GDM1 (cell line): ENCODE measurements around the gene LCN1.

ENCODE experiments used
- DNase-seq: peaks from one replicate; lab custom pipeline; 2025; lab: John Stamatoyannopoulos, UW

The LCN1 gene

DNA sequence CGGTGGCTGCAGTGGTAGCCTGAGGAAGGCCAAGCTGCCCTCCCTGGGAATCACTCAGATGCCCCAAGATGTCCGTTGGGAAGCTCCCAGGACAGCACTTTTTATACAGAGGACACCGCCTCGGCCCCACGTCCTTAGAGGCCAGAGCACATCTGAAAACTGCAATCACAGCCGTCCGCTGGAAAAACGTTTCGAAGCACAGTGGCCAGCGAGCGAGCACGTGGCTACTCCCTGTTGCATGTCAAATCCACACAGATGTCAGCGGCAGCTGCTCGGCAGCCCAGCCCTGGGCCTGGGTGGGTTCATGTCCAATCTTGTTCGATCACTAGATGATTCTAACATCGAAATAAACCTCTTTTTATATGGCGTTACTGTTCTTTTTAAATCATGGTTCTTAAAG is 32.7 kb upstream of the LCN1 start:
- DNase-seq = no peak

DNA sequence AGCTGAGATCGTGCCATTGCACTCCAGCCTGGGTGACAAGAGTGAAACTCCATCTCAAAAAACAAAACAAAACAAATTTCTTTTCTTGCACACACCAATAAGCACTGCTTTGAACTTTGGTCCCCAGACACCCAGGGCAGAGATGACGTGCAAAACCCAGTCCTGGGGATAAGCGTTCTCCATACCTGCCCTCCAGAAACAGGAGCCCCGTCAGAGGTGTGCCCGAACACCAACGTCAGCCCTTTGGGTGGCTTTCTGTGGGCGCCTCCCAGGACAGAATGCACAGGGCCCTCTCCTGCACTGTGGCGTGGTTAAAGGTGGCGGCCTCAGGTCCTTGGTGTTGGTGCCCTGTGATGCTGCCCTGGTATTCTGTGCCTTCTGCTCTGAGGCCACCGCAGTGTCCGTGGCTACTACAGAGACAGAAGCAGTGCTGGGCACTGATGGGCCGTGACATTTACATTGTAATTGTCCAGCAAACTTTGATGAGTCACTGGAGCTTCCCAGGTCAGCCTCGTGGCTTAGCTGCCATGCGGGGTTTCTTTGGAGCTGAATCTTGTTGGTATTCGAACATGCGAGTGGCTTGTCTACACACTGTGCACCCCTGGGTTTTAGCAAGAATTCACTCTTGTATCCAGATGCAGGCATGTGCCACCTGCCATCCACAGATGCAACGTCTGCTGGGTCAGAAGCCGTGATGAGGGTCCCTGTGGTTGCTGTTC is 31.9 kb upstream of the LCN1 start:
- DNase-seq = no peak

DNA sequence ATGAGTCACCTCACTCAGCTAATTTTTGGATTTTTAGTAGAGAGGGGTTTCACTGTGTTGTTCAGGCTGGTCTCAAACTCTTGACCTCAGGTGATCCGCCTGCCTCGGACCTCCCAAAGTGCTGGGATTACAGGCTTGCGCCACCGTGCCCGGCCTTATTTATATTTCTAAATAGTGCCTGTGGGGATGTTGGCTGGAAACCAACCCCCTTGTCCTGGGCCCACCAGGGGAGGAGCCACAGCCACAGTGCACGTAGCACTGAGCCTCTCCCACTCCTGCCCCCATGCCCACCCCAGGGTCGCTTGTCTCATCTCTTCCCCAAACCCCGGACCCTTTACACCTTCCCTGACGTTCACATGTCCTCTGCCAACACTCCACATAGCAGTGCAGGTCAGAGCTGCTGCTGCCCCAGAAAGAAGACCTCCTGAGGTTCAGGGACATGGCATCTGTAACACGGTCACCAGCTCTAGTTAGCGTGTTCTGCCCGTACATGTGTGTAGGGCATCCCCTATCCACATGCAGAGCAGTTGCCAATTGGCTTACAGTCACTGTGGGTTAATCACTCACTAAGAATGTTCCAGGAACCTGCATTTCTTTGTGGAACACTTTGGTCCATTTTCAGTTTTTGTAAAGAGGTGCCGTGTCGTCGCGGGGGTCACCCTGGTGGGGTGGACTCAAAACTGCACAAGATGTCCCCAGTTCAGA is 30.9 kb upstream of the LCN1 start:
- DNase-seq = no peak

DNA sequence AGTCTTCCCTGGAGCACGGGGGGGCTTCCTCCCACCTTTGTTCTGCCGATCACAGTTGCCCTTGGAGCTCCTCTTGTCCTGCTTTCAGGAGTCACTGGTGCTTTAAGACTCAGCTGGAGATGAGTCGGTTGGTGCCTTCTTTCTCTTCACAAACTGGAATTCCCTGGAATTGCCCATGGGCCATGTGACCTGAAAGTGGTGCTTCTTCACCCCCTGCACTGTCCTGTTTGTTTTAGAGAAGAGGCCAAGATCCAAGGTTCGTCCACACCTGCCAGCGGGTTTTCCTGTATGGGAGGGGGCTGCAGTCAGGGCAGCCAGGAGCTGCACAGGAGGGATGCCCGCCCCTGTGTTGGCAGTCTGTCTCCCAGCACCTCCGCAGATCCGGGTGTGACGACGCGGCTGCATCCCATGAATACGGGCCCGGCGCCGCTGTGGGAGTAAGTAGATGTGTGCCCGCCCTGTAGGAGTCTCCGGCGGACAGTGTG is 30.2 kb upstream of the LCN1 start:
- no peak for DNase-seq

DNA sequence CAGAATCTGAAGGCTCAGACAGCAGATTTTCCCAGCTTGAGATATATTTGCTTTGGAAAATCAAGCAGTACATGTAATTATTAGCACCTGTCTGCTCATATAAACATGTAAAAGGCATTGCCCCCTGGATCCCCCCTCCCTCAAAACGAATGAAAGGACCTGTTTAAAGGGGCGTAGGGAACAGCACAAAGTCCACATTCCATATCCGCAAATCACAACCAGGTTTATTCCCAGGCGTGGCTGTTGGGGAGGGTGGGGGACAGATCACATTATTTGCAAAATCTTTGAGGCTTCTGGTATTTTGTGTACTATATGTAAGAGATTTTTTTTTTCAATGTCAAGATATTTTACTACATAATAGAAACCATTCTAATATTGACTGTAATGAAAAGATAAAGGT is 29.5 kb upstream of the LCN1 start:
- DNase-seq = no peak

DNA sequence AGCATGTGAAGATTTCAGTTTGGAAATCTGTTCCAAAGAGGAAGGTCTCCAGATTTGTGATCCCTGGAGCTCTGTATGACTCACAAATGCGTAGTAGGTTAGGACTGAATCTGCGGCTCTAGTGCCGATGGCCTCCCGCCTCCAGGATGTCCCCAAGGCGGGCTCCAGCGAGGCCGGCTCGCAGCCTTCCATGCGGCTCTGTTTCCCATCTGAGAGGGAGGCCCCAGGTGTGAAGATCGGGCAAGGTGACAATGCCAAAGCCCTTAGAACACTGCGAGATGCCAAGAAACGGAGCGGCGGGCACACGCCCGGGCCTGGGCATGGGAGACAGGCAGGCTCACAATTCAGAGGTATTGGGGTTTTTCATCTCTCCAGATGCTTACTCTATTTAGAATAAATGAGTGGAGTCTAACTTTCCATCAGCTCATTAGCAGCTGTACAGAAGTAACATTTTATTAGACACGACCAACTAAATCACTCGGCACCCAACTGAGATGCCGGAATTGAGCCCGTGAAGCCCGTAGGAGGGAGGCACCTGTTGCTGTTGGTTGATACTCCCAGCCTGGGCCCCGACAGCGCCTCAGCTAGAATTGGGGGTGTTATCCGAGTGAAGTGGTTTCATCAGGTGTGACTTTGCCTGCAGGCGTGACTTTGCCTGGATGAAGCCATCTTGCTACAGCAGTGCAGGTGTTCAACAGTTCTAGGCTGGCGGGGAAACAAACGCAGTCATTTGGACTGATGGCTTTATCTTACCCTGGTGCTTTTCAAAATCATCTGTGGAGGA is 28.2 kb upstream of the LCN1 start:
- DNase-seq = no peak

DNA sequence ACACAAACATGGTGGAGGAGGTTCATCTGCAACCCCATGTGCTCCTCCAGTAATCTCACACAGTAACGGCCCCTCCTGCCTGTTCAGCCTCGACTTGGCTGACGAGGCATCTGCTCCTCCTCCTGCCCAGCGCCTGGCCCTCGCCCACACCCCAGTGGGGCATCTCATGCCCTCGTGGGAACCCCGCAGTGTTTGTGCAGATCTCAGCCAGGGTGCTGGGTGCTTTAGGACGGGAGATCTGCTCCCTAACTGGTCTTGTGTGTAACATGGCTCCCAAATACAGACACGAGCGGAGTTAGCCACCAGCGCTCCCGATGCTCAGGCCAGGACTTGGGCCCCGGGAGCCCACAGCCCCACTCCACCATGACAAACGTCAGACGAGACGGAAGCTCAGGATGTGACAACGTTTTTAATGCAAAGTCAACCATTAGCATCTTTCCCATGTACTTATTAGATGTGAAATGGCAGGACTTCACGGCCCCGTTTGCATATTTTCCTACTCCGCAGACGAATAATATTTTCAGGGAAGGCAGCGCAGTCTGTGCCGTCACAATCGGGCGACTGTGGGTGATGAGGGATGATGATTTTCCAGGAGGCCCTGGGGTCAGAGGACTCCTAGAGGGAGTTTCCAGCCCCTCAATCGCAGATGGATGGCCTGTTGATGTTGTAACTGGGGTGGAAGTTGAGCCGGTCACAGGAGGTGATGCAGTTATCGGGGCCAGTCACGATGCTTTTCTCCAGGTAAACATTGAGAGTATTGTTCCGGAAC is 26.3 kb upstream of the LCN1 start:
- DNase-seq = no peak

DNA sequence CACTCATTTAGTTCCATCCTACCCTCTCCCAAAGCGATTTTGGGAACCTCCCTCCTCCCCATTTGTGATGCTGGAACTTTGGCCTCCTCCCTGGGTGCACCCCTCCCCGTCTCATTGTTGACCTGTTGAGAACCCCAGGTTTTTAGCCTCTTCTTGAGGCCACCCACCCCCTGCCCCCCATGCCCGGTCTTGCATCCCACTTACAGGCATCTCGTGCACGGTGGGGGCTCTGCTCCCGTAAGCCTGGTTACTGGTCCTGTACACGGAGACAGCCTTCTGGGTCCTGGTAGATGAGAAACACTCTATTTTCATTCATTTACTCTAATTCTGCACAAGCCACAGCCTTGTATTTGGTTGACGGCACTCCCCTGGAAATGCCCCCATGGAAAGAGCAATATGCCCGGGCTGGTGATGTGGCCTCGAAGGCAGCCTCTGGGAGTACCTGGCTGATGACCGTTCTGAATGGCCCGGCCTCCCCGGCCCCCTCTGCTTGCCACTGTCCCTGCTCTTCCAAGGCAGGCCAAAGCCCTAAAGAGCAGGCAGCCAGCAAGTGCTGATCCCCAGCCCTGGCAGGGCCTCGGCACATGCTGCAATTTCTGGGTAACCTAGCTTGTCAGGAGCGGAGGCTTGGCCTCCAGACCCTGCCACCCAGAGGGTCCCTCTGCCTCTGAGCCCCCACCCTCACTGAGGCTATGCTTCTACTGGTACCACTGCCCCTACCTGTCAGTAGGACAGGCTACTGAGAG is 22.7 kb upstream of the LCN1 start:
- DNase-seq = no peak

DNA sequence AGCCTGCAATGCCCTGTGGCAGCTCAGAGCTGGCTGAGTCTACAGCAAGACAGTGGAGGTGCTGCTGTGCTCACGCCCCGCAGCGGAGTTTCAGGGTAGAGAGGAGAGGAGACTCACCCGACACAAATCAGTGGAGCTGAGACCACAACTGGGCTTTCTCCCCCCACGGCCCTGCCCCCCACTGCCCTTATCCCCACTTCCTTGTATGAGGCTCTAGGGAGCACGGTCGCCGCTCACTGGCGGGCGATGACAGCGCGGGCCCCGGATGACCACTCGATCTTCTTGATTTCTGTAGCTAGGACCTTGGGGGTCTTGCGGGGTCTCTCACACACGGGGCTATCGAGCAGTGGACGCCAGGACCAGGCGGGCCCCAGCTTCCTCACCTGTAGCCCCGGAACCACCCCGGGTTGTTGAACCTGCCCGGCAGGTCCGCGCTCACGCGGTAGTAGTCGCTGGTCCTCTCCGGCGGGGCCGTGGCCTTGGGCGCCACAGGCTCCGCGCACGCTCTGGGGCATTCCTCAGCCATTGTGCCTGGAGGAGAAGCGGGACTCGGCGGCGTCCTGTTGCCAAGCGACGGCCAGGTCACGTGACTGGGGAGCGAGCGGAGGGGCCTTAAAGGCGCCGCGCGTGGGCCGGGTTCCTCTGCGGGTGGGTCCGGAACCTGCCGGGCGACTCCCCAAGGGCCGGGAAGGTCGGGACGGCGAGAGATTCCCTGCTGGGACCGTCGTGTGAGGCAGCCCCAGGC is 21.7 kb upstream of the LCN1 start:
- peak; percentile 56 for DNase-seq

DNA sequence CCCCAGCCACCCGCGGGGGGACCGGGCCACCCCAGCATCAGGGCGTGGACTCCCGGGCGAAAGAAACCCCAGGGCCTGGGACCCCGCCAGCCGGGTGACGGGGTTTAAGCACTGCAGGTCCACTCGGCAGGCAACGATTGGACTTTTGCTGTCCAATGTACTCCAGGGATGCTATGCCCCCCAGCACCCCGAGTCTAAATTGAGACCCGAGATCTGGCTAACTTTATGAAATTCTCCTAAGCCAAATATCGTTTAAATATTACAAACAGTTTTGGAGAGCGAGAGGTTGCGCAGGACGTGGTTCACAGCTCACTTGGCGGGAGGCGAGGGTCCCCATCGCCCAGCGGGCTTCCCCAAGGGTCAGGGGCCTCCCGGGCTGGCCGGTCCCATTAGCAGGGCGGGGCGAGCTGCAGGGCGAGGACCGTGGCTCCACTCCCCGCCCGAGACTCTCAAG is 21.1 kb upstream of the LCN1 start:
- no peak for DNase-seq

DNA sequence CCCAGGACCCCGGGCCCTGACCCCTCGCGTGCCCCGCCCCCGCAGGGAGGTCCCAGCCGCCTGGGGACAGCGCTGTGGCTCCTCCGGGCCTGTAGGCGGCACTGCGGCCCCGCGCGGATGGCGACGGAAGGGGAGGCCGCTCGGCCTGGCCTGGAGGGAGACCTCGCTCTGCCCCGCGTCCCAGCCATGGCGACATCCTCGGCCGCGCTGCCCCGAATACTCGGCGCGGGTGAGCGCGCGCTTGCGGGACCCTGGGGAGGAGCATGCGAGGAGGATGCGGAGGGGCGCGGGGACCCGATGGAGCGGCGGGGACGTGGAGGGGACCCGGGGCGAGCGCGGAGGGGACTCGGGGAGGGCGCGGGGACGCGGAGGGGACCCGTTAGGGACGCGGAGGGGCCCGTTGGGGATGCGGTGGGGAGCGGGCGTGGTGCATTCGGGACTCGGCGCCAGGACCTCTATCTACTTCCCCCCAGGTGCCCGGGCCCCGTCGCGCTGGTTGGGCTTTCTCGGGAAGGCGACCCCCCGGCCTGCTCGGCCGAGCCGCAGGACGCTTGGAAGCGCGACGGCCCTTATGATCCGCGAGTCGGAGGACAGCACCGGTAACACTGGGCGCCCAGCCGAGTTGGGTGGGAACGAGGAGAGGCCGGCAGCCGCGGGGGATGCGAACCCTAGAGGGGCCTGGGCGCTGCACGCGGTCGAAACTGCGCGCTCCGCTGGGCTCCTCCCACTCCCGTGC is 20.5 kb upstream of the LCN1 start, which contains the start of gene MRPS2:
Gene MRPS2 (plus strand): TSS at position 158 of the 736 bp plus-strand sequence. CDS start 29 bp downstream, at position 187.
- peak; percentile 82 for DNase-seq

DNA sequence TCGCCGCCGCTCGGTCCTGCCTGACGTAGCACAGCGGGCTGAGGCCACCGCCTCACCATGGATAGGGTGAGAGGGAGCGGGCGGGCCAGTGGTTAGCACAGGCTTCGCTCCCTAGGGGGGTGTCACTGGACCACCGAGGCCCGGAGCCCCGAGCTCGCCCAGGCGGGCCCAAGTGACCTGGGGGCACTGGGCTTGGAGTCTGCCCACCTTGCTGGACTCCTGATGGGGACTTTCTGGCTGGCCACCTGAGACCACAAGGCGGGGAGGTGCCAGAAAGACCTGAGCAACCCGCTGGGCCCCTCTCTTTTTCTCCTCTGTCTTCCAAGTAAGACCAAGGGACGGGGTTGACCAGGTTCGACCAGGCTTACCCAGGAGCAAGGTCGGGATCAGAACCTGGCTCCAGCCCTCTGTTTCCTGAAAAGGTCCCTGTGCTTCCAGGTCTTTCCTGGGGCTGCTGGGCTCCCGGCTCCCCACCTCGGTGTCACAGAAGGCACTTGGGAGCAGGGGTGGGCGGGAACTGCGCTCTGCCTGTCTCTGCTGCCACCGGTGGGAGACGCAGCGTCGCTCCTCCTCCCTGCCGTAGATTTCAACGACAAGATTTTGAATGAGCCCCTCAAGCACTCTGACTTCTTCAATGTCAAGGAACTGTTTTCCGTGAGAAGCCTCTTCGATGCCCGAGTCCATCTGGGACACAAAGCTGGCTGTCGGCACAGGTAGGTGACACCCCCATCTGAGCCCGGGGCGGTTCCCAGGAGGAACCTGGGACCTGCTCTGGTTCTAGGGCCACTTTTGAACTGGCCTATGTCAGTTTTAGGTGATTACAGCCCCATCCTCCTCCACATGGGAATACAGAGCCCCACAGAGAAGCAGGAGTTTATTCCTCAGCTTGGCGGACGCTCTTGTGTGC is 19.7 kb upstream of the LCN1 start:
- DNase-seq = no peak

DNA sequence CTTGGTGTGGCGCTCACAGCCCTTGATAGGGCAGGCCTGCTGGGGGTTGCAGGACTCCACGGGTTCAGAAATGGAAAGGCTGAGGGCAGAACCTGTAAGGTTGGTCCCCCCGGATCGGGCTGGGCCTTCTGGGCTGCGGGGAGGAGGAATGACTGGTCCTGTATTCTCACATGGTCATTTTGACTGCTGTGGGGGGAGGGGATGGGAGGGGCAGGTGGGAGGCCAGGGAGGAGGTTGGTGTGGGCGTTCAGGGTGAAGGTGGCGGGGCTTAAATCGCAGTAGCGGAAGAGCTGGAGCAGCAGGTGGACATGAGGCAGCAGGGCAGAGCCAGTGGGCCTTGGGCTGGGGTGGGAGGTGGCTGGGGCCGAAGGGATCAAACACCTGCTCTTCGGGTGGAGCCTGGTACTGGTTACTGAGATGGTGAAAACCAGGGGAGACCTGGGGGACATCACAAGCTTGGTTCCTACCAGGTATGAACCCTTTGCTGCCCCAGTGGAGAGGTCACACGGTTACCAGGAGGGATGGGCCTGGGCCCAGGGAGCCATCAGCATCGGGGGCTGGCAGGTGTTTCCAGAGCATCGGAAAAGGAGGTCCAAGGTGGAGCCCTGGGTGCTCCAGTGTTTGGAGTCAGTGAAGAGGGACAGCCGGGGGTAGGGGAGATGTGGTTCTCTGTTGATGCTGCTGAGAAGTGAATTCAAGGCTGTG is 18.9 kb upstream of the LCN1 start:
- DNase-seq = no peak

DNA sequence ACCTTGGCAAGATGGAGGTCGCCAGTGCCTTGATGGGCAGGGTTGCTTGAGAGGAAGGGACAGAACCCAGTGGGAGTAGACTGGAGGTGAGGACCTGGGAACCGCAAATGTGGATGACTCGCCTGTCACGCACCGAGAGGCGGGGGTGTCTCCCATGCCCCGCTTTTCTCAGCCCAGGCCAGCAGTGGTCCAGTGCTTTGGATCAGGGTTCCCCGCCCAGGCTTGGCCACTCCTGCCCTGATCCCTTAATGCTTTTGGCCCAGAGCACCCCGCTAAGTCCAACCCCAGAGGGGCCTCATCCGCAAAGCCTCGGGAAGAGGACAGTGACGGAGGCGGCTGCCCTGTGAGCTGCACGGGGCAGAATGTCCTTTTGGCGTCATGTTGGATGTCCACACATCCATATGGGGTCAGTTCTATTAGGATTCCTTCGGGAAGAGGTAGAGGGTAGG is 18.3 kb upstream of the LCN1 start:
- DNase-seq = no peak

DNA sequence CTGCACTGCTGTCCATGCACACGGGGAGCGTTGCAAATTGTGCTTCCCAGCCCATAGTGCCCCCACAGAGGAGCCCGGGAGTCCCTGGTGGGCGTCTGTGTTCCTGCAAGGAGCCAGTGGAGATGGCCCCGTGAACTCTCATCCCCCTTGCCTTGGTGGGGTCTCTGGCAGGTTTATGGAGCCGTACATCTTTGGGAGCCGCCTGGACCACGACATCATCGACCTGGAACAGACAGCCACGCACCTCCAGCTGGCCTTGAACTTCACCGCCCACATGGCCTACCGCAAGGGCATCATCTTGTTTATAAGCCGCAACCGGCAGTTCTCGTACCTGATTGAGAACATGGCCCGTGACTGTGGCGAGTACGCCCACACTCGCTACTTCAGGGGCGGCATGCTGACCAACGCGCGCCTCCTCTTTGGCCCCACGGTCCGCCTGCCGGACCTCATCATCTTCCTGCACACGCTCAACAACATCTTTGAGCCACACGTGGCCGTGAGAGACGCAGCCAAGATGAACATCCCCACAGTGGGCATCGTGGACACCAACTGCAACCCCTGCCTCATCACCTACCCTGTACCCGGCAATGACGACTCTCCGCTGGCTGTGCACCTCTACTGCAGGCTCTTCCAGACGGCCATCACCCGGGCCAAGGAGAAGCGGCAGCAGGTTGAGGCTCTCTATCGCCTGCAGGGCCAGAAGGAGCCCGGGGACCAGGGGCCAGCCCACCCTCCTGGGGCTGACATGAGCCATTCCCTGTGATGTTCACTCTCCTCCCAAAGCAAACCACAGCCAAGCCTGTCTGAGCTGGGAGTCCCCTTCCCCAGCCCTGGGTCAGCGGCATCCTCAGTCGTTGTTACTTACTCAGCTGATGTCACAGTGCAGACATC is 17.6 kb upstream of the LCN1 start:
- no peak for DNase-seq

DNA sequence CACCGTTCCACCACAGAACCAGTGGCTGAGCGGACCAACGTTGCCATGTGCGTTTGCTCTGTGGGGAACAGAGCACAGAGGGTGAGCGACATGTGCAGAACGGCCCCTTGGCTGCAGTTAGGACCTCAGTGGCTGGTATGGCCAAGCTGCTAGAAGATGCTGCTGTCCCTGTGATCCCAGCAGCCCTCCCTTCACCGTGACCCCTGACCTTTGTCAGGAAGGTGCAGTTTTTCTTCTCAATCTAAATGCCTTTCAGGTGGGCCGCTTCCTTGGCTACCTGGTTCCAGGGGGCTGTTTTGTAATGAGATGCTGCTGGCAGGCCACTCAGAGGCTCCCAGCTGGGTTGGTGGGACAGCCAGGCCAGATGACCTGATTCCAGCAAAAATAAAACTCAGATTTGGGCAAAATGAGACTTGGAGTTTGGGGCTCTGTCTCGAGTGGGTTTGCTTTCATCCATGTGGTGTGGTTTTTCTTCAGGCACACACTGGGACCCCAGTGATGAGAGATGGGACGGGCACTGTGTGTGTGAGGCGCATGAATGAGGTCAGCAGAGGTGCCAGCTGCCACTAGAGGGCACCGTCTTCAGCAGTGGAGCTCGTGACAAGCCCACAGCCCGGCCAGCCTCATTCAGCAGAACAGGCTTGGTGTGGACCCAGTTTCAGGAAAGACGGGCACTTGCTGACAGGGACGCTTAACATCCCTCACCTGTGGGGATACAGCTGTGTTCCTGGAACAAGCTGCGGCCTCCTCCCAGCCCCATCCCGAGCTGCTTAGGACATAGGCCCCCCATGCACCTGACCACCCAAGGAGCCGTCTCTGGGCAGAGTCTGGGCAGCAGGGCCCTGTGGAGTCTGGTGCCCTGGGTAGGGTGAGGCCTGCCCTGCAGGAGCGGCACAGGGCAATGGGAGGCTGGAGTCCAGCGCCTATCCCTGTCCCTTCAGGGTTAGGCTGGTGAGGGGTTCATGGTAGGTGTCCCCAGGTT is 16.7 kb upstream of the LCN1 start:
- peak; percentile 33 for DNase-seq
